Fibroblast of upper back skin (primary cell): Measurements from ENCODE around the gene GRB2.
"Not testable (repeated sequence)": the region's sequence is repeated elsewhere in the genome, so short reads cannot be mapped to it uniquely, and the experiment has no call there.

Experiments used
- DNase-seq: peaks from one replicate; pipeline ENCODE4 v3.0.0-alpha.2; 2013

Gene GRB2

DNA sequence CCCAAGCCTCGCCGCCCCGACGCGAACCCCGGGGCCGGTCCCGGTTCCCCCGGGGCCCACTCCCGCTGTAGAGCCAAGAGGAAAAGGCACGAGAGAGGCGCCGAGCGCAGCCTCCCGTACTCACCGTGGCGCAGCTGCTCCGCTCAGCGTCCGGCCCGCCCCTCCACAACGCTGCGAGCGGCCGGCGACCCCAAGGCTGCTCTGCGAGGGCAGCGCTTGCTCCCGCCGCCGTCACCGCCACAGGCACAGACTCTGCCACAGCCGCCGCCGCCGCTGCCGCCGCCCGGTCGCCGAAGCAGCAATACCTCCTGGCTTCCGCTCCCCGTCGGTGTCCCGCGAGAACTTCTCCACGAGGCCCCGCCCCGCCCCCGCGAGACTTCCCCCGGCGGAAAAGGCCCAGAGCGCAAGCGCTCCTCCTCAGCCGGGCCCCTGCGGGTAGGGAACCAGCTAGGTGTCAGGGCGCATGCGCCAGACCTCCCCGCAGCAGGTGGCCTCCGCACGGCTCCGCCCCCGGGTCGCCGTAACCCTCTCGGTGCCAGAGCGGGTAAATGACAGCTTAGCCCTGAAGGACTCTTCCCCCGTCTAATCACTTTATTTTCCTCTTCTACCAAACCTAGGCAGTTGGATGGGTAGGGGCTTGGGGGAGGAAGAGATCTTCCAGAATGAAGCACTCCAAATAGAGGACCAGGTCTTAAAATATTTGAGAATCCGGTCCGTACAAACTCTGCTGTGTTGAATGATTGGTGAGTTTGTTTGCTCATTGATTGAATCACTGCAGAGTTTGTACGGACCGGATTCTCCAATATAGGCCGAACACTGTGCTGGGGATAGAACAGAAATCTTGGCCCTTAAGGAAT lies at the start of gene GRB2:
Gene GRB2, minus strand, starts transcription at position 314 of the 857 bp plus-strand sequence. CDS start 12,050 bp downstream, outside the sequence.
- peak; percentile 96 for DNase-seq

DNA sequence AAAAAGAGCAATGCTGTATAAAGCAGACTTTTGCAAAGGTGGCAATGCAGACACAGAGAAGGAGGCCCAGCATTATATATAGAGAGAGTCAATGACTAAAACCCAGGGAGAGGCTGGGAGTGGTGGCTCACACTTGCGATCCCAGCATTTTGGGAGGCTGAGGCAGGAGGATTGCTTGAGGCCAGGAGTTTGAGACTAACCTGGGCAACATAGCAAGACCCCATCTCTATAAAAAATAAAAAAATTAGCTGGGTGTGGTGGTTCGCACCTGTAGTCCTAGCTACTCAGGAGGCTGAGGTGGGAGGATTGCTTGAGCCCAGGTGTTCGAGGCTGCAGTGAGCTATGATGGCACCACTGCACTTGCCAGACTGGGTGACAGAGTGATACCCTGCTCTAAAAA lies 49.2 kb upstream of the GRB2 start:
- not testable (repeated sequence) for DNase-seq

DNA sequence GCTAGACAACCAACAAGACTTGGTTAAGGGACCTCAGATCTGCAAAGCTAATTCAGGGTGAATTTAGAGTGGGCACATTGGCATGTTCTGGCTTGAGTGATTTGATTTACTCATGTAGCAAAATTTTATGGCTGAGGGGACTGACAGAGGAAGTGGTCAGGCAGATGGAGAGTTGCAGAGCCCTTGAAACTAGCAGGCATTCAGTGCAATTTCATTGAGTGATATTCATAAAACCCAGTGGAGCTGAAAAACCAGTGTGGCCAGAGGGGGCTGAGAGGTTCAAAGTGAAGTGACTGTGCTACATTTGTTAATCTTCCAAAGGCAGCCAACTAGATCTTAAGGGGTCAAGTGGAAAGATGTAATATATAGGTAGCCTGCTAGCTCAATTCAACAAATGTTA lies 48.7 kb upstream of the GRB2 start:
- no peak for DNase-seq

DNA sequence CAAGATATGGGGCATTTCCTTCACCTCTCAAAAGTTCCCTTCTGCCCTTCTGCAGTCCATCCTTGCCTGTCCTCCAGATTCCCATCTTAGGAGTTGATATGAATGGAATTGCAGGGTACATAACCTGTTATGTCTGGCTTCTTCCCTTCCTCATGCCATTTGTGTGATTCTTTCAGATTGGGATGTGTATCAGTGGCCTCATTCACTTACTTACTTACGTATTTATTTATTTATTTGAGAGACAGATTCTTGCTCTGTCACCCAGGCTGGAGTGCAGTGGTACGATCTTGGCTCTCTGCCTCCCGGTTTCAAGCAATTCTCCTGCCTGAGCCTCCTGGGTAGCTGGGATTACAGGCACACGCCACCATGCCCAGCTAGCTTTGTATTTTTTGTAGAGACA lies 44.8 kb upstream of the GRB2 start:
- no peak for DNase-seq

DNA sequence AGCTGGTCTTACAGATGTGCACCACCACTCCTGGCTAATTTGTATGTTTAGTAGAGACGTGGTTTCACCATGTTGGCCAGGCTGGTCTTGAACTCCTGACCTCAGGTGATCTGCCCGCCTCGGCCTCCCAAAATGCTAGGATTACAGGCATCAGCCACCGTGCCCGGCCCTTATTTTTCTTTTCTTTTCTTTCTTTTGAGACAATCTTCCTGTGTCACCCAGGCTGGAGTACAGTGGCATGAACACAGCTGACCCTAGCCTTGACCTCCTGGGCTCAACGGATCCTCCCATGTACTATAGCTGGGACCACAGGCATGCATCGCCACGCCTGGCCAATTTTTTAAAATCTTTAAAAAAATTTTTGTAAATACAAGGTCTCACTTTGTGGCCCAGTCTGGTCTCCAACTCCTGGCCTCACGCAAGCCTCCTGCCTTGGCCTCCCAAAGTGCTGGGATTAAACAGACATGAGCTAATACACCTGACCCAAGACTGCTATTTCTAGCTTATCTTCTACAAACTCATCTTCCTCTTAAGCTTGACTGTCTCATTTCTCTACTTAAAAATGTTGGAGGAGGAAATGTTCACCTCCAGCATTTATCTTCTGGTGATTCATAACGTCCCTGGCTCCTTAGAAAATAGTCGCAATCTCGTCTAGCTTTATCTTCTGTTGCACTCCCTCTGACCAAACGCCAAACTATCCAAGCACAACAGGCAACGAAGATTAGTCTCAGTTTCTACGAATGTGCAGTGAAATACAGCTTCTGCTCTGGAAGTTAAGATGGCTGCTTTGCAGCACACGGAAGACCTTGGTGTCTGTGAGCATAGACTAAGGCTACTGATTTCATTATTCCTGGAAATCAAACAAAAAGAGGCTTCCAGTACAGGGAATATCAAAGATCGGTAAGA lies 42.7 kb upstream of the GRB2 start:
- DNase-seq, result no peak

DNA sequence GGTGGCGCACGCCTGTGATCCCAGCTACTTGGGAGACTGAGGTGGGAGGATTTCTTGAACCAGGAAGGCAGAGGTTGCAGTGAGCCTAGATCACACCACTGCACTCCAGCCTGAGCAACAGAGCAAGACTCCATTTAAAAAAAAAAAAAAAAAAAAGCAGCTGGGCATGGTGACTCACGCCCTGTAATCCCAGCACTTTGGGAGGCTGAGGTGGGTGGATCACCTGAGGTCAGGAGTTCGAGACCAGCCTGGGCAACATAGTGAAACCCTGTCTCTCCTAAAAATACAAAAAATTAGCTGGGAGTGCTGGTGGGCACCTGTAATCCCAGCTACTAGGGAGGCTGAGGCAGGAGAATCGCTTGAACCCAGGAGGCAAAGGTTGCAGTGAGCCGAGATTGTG lies 40.4 kb upstream of the GRB2 start:
- not testable (repeated sequence) for DNase-seq

DNA sequence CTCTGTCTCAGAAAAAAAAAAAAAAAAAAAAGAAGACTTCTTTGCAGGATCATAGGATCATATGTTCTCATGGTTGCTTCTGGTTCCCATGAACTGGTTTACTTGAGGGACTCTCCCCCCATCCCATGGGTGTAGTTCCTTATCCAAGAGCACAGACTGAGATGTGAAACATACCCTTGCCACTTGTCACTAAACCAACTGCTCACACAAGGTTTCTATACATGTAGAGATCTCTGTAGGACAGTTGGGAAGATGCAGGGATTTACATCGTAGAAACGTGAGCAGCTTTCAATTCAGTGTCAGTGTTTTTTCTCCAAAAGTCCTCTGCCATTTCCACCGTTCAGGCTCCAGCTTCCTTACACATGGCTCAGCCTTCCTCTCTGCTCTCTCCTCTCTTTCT lies 39.8 kb upstream of the GRB2 start:
- DNase-seq, result no peak

DNA sequence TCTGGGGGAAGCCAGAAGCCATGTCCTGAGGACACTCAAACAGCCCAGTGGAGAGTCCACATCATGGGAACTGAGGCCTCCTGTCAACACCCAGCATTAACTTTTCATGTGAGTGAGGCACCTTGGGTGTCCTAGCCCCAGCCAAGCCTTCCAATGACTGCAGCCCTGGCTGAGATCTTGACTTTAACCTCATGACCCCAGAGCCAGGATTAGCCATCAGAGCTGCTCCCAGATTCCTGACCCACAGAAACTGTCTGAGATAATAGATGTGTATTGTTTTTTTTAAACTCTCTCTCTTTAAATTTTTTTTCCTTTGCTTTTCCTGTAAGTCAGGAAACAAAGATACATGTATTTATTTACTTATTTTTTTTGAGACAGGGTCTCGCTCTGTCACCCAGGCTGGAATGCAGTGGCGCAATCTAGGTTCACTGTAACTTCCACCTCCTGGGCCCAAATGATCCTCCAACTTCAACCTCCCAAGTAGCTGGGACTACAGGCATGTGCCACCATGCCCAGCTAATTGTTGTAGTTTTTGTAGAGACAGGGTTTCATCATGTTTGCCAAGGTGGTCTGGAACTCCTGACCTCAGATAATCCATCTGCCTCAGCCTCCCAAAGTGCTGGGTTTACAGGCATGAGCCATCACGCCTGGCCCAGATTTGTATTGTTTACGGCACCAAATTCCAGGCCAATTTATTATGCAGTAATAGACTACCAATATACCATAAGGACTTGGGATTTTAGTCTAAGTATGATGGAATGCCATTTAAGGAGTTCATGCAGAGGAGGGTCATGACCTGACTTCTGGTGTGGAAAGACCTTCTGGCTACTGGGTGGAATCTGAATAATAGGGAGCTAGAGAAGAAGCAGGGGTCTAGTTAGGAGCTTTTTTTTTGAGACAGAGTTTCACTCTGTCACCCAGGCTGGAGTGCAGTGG lies 37.0 kb upstream of the GRB2 start:
- DNase-seq, result no peak

DNA sequence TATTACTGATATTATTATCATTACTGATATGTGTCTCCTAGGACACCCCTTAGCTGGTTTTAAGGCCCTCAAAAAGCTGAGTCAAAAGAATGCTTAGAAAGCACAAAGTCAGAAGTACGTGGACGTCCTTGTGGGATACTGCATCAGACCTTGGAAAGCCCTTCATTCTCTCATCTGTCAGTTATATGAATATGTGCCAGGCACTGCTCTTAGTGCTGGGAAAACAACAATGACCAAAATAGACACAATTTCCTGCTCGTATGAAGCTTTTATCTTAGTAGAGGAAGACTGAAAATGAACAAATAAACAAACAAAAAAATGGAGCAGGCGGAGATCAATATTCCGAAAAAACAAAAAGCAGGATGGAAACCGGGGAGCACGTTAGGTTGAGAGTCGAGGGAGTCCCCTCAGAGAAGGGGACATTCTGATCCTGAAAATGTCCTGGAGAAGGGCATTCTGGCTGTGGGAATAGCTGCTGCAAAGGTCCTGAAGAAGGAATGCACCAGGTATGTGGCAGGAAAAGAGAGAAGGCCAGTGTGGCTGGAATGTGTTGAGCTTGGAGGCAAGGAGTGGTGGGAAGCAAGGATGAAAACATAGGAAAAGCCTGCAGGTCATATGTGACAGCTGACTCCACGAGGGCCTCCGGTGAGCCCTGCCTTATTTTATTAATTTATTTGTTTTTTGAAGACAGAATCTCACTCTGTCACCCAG lies 35.4 kb upstream of the GRB2 start:
- no peak for DNase-seq

DNA sequence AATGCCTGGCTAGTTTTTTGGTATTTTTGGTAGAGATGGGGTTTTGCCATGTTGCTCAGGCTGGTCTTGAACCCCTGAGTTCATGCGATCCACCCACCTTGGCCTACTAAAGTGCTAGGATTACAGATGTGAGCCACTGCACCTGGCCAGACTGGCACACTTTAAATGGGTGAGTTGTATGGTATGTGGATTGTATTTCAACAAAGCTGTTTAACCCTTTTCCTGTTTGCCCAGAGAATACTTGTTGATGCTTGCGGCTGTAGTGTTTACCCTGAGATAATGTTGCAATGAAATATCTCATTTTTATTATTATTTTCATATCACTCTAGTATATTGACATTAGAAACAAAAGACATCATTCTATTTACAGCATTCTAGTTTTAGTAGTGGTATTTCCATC lies 33.8 kb upstream of the GRB2 start:
- DNase-seq, result no peak

DNA sequence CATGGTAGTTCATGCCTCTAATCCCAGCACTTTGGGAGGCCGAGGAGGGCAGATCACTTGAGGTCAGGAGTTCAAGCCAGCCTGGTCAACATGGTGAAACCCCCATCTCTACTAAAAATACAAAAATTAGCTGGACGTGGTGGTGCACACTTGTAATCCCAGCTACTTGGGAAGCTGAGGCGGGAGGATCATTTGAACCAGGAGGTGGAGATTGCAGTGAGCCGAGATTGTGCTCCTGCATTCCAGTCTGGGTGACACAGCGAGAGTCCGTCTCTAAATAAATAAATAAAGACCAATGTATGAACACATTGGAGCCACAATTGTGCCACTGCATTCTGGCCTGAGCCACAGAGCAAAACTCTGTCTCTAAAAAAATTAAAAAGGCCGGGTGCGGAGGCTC lies 31.9 kb upstream of the GRB2 start:
- DNase-seq, result not testable (repeated sequence)

DNA sequence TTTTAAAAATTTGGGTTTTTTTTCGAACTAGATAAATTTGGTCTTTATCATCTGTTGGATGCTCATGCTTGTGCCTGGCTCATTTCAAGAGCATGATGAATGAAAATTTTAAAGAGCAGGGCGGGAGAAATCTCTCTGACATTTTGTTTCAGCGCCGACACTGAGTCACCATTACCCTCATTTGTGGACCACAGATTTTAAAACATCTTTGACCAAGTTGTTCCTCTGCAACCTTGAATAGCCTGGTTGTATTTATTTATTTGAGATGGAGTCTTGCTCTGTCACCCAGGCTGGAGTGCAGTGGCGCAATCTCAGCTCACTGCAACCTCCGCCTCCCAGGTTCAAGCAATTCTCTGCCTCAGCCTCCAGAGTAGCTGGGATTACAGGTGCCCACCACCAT lies 29.0 kb upstream of the GRB2 start:
- not testable (repeated sequence) for DNase-seq

DNA sequence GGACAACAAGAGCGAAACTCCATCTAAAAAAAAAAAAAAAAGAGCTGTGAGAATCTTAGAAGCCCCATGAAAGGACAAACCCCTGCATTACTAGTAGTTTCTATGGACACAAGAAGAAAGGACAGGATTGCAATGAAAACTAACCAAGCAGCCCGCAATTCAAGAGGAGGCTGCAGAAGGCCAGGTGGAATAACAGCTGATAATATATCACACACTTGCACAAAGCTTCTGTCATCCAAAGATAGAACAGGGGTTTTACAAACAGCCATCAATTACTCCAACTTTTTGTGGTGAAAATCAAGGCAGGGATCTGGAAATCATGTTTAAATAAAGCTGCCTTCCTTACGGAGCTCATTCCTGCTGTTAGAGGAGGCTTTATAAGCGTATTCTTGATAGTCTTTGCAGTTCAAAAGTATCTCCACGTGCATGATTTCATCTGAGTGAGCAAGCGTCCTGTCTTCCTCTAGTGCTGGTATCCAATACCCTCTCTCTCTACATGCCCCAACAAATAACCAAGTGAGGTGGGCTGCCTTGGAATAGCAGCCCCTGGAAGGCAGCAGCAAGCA lies 27.8 kb upstream of the GRB2 start:
- DNase-seq, result no peak

DNA sequence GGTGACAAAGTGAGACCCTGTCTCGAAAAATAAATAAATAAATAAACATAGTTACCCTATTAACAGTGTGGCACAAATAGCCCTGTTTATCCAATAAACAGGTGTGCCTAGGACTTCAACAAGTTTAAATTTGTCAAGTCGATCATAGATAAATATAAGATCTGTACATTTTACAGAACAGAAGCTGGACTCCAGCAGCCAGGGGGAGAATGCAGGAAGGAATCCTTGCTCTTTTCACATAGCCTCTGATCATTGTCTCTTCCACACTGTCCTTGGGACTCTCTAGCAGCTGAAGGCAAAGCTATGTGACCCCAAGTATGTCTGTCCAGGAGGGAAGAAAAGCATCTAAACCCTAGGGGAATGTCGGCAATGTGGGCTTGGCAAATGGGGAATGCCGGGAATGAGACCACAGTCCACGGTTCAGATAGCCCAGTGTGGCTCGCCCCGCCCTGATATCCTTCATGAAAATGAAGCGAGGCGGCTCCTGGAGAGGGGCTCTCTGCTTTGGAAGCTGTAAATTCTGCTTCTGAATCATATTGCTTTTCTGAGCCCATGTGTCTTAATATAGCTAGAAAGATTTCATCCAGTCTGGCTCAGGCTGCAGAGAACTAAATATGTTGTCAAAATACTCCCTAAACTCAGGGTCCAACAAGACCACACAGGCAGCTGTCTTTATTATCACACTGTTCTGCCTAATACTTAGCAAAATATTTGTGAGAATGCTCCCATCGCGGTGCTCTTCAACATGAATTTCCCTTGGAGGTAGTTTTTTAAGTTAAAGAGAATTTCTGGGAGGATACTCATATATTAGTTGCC lies 24.9 kb upstream of the GRB2 start:
- DNase-seq, result peak; percentile 92

DNA sequence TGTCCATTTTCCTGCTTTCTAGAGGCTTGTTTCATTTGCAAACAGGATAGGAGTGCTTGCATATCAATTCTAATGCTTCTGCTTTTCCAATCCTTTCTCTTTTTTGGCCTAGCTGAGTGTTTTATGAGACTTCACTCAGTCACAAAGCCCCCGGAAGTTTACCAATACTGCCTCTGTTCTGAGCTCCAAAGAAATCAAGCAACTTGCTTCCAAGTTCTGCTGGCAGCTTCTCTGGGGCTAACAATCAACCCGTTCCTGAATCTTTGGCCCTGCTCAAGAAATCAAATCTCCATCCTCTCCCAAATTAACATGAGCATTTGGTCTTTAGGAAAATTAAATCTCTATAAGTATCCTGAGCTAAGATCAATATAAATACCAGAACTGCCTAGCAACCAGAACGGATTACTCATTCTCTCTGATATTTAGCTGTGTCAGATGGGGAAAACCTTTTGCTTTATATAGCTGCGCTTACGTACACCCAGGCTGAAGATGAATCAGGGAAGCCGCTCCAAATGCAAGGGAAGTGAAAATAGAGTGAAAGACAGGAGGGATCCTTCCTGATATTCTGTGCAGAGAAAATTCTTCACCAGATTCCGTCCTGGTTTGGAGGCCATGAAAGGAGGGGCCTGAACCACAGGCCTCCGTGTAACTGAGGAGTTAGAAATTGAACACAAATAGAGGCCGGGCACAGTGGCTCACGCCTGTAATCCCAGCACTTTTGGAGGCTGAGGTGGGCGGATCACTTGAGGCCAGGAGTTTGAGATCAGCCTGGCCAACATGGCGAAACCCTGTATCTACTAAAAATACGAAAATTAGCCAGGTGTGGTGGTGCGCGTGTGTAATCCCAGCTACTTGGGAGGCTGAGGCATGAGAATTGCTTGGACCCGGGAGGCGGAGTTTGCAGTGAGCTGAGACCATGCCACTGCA lies 23.3 kb upstream of the GRB2 start:
- DNase-seq, result peak; percentile 83

DNA sequence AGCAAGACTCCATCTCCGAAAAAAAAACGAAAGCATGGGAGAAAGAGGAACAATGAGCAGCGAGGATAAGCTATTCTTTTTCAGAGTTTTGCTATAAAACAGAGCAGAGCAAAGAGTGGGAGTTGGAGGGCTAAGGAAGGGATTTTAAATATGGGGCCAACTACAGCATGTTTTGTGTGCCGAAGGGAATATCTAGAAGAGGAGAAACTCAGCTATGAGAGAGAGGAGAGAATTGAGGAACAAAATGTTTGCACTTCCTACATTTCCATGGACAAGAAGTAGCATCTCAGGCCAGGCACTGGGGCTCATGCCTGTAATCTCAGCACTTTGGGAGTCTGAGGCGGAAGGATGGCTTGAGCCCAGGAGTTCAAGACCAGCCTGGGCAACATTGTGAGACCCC lies 13.1 kb upstream of the GRB2 start:
- DNase-seq, result no peak

DNA sequence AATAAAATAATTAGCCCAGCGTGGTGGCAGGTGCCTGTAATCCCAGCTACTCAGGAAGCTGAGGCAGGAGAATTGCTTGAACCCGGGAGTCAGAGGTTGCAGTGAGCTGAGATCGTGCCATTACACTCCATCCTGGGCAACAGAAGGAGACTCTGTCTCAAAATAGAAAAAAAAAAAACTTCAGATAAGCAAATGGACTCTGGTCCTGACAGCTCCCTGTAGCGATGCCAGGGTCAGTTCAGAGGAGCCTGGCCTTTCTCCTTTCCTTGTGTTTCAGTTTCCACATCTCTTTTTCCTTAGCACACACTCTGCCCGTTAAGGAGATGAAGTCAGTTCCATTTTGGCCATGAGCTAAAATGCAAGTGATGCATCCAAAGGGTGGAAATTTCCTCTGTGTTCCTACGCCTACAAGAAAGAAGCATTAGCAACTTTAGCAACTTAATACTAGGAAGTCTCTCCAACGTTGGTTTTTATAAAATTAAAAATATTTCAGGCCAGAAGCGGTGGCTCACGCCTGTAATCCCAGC lies 11.6 kb upstream of the GRB2 start:
- no peak for DNase-seq

DNA sequence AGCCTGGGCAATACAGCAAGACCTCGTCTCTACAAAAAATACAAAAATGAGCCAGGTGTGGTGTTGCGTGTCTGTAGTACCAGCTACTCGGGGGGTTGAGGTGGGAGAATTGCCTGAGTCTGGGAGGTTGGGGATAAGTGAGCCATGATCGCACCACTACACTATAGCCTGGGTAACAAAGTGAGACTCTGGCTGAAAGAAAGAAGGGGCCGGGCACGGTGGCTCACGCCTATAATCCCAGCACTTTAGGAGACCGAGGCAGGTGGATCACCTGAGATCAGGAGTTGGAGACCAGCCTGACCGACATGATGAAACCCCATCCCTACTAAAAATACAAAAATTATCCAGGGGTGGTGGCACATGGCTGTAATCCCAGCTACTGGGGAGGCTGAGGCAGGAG lies 10.5 kb upstream of the GRB2 start:
- no peak for DNase-seq

DNA sequence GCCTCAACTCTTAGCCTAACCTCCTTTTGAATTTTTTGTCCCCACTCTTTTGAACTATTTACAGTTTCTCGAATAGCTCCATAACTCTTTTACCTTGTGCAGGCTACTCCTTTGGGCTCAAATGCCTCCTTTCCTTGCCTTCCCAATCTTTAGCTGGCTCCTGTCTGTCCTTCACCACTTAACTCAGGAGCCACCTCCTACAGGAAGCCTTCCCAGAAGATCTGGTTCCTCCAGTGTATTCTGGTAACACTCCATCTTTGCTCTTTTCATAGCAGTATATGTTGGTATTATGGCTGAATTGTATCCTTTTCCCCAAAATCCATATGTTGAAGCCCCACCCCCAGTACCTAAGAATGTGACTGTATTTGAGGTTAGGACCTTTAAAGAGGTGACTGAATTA lies 9.0 kb upstream of the GRB2 start:
- no peak for DNase-seq
